ENCODE data around the gene ESAM. TPM values are rescaled to one million over a fixed set of nuclear protein-coding genes. Genes with fewer than 3 reads are reported as not detected.
"Not testable (repeated sequence)": the region's sequence is repeated elsewhere in the genome, so short reads cannot be mapped to it uniquely, and the experiment has no call there.

Gene ESAM
- total and polyA plus RNA-seq, 5 donors = 31.2 to 51.8 (median 43.6) TPM

DNA sequence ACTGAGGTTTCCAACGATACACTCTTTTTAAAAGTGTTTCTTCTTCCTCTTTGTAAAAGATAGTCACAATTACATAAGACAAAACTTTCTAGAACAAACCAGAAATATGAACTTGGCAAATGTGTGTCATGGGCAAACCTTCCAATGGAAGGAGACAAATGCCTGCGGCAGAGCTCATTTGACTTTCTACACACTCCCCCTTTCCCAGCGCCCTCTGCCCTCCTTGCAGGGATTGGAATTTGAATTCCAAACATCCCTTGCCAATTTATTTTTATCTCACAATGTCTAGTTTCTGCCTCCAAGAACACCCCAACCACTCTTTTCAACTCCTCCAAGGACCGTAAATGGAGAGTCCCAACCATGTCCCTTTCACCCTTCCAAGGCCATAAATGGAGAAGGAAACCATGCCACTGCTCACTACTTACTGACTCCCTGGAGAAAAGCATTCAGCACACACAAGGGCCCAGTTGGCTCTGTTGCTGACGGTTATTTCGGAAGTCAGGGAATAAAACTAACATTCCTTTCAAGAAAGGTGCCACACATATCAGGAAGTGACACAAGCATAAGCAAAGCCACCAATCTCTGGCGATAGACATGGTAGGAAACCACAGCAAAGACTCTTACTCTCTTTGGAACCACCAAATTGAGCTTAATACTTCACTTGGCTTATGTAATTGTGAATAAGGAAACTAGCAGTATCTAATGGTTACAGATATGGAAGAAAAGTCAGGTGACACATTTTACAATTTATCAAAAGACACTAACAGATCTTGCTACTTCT is 15.0 kb upstream of the ESAM start:
- no peak overlapping the region for H3K4me3 ChIP-seq (ENCODE audit: low read length)
- H3K4me1 ChIP-seq (ENCODE audit: control insufficient read depth, insufficient read depth, low read length) = no peaks in the 10 kb centered on the region
- peak in 1 of 2 donors; percentile 65 for ATAC-seq
- intact Hi-C loops (cut with DNase I) = no loop called here
- H3K27me3 ChIP-seq (ENCODE audit: control insufficient read depth, insufficient read depth) = no peaks in the 10 kb centered on the region
- DNase-seq = no peak
- WGBS = 82% methylated on average over 7 of the region's 7 CpGs
- no peaks in the 10 kb centered on the region for H3K9me3 ChIP-seq (ENCODE audit: control insufficient read depth, low read length)
- H3K27ac ChIP-seq (ENCODE audit: low read length) = no peak overlapping the region

DNA sequence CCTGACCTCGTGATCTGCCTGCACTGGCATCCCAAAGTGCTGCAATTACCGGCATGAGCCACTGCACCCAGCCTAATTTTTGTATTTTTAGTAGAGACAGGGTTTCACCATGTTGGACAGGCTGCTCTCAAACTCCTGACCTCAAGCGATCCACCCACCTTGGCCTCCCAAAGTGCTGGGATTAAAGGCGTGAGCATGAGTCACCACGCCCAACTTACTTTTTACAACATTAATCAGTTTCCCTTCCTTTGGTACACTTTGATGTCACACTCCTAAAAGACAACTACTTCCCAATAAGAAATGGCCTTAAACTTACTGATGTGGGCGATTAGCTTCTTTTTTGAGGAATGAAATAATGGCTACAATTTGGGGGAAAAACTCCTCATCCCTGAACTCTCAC is 8.9 kb upstream of the ESAM start:
- H3K4me3 ChIP-seq (ENCODE audit: low read length); H3K9me3 ChIP-seq (ENCODE audit: control insufficient read depth, low read length); intact Hi-C loops (cut with DNase I); H3K27ac ChIP-seq (ENCODE audit: low read length); ATAC-seq; H3K4me1 ChIP-seq (ENCODE audit: control insufficient read depth, insufficient read depth, low read length); DNase-seq; H3K27me3 ChIP-seq (ENCODE audit: control insufficient read depth, insufficient read depth): not testable (repeated sequence)
- WGBS = 95% methylated on average over 6 of the region's 6 CpGs

DNA sequence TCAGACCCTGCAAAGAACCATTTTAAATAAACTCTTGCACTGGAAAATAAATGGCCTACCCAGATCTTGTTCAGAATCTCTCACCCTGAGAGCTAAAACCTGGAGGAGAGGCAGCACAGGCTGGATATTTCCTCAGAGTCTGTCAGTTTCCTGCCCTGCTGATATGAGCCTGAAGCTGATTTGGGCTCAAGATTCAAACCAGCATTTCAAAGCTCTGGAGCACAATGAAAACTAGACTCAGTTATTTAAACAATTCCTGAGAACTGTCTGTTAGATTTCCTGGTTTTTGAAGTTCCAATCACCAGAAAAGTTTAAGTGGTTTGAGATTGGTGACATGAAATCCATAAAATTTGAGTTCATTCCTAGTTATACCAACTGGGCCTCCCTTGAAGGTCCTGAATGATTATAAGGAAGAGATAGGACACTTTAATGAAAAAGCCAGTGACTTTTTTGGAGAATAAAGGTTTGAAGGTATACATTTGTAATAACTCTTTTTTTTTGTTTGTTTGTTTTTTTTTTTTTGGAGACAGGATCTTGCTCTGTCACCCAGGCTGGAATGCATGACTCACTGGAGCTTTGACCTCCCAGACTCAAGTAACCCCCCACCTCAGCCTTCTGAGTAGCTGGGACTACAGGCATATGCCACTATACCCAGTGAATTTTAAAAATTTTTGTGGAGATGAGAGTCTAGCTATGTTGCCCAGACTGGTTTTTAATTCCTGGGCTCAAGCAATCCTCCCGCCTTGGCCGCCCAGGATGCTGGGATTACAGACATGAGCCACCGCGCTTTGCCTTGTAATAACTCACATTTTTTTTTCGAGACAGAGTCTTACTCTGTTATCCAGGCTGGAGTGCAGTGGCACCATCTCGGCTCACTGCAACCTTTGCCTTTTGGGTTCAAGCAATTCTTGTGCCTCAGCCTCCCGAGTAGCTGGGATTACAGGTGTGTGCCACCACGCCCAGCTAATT is 8.0 kb upstream of the ESAM start:
- peak in 1 of 2 donors; percentile 87 for ATAC-seq

DNA sequence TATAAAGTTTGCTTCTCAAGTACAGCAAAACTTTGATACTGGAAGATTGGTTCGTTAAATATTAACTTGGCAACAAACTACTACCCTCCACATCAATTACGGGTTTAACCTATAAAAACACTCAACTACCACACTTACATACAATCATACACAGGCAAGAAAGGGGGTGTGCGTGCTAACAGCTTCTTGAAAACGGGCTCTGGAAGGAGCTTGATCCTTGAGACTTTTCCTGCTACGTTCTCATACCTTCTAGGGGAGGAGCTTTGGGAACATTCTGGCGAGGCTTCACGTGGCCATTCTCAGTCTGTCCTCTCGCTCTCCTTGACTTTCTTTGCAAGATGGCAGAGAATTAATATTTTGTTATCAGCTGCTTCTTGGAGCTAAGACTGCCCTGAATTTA is 6.8 kb upstream of the ESAM start:
- ATAC-seq (no peak), DNase-seq (no peak)
- intact Hi-C loops (cut with DNase I) = loop anchor here in 3 of 4 donors (10.0 kb wide), 2 partner anchors 66 to 76 kb away; no protein-coding TSS in a partner anchor
- H3K4me3 ChIP-seq (ENCODE audit: low read length) = no peak overlapping the region
- no peak overlapping the region for H3K27ac ChIP-seq (ENCODE audit: low read length)
- 88% methylated on average over 8 of the region's 8 CpGs for WGBS
- no peaks in the 10 kb centered on the region for H3K27me3 ChIP-seq (ENCODE audit: control insufficient read depth, insufficient read depth)
- no peaks in the 10 kb centered on the region for H3K9me3 ChIP-seq (ENCODE audit: control insufficient read depth, low read length)
- H3K4me1 ChIP-seq (ENCODE audit: control insufficient read depth, insufficient read depth, low read length) = no peaks in the 10 kb centered on the region

More for the DNA sequence above, 8.0 kb upstream of the ESAM start:
- 96% methylated on average over 8 of the region's 8 CpGs for WGBS
- no peaks in the 10 kb centered on the region for H3K9me3 ChIP-seq (ENCODE audit: control insufficient read depth, low read length)
- DNase-seq = no peak
- no peaks in the 10 kb centered on the region for H3K27me3 ChIP-seq (ENCODE audit: control insufficient read depth, insufficient read depth)
- intact Hi-C loops (cut with DNase I) = loop anchor here in 3 of 4 donors (10.0 kb wide), 2 partner anchors 65 to 75 kb away; no protein-coding TSS in a partner anchor
- H3K4me3 ChIP-seq (ENCODE audit: low read length) = no peak overlapping the region
- H3K27ac ChIP-seq (ENCODE audit: low read length) = no peak overlapping the region
- no peaks in the 10 kb centered on the region for H3K4me1 ChIP-seq (ENCODE audit: control insufficient read depth, insufficient read depth, low read length)

DNA sequence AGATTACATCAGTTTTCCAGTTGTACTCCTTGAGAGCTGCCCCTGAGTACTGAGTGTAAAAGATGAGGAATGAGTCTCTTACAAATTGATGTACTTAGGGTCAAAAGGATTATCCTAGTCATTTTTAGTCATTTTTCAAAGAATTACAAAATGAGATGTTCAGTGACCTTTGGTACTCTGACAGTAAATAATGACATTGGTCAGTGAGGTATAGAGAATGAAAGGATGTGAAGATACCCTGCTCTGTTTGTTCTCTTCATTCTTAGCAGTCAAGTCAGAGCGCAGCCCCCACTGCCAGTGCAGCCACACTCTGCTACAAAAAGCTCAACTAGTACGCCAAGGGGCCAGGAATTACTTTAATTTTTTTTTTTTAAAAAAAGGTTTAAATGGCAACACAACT is 4.1 kb upstream of the ESAM start:
- Histone ChIP-seq H3K4me1 (ENCODE audit: control insufficient read depth, insufficient read depth, low read length) (no peaks in the 10 kb centered on the region), H3K27ac (ENCODE audit: low read length) (no peak overlapping the region), H3K4me3 (ENCODE audit: low read length) (no peak overlapping the region), H3K27me3 (ENCODE audit: control insufficient read depth, insufficient read depth) (no peaks in the 10 kb centered on the region), H3K9me3 (ENCODE audit: control insufficient read depth, low read length) (no peaks in the 10 kb centered on the region)
- no peak for ATAC-seq
- DNase-seq = no peak
- intact Hi-C loops (cut with DNase I) = loop anchor here in 3 of 4 donors (10.0 kb wide), 2 partner anchors 69 to 79 kb away; no protein-coding TSS in a partner anchor
- 95% methylated on average over 2 of the region's 2 CpGs for WGBS

DNA sequence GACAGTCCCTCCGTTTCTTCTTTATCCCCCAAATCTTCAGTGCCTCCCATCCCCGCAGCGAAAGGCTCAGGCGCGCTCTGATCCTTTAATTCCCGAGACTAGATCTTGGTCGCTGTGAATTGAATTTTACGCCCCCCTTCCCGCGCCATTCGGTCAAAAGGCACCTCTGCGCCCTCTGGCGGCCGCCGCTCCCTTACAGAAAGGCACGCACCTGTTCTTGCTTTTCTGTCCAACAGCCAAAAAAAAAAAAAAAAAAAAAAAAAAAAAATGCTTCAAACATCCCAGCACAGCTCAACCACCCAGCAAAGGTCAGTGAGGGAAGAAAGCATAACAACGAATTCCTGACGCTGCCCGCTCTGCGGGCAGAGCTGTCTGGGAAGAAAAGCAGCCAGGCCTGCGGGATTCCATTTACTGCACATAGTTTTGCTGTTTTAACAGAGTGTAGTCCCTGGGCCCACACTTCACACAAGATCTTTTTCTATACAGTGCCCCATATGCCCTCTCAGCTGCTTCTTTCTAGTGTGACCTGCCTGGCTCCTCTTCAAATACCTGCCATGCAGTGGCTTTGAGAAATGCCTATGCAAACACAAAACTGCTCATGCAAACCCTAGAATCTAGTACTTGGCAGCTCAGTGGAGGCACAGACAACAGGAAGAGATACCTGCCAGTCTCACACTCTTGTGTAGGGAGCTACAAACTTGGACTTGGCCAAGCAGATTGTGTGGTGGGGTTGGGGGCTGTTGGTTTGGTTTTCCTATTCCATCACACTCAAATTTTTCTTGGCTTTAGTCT is 1.3 kb upstream of the ESAM start:
- DNase-seq = peak; percentile 87 to 96 (median 94)
- Histone ChIP-seq H3K27ac (ENCODE audit: low read length) (peak overlapping the region; percentile 77), H3K27me3 (ENCODE audit: control insufficient read depth, insufficient read depth) (no peaks in the 10 kb centered on the region), H3K4me3 (ENCODE audit: low read length) (peak overlapping the region; percentile 60), H3K4me1 (ENCODE audit: control insufficient read depth, insufficient read depth, low read length) (peaks cover 3% of the 10 kb centered on the region), H3K9me3 (ENCODE audit: control insufficient read depth, low read length) (no peaks in the 10 kb centered on the region)
- 6% methylated on average over 21 of the region's 21 CpGs for WGBS
- peak; percentile 3 to 4 for ATAC-seq
- intact Hi-C loops (cut with DNase I) = loop anchor here in 3 of 4 donors (2.0 to 10.0 kb wide), 4 partner anchors 71 to 93 kb away; partner anchors contain the start of genes SIAE (in 2 of the 3) and SPA17 (in 2 of the 3)

DNA sequence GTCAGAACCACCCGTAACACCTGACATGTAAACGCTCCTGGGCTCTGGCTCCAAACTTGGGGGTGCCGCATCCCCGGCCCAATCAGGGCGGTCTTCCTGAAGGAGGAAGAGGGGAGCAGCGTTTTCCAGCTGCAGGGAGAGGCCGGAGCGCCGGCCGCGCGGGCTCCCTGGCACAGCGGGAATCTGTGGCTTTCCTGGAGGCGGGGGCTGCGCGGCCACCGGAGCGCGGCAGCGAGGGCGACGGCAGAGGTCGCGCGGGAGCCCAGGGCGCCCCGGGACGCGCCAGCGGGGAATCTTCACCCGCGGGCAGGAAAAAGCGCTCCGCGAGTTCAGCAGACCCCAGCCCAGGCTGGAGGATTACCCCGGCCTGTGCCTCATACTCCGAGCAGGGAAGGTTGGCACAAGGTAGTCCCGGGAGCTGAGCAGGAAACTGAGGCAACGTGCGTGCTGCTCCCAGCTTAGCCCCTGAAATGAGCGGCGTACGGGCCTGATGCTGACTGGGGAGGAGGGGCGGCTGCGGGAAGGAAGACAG is 600 bp upstream of the ESAM start:
- peak; percentile 0 to 3 for ATAC-seq
- H3K9me3 ChIP-seq (ENCODE audit: control insufficient read depth, low read length) = no peaks in the 10 kb centered on the region
- H3K27me3 ChIP-seq (ENCODE audit: control insufficient read depth, insufficient read depth) = no peaks in the 10 kb centered on the region
- peak in 2 of 3 donors; percentile 63 to 69 for DNase-seq
- intact Hi-C loops (cut with DNase I) = loop anchor here in 3 of 4 donors (2.0 to 10.0 kb wide), 4 partner anchors 72 to 92 kb away; partner anchors contain the start of genes SIAE (in 2 of the 3) and SPA17 (in 2 of the 3)
- H3K27ac ChIP-seq (ENCODE audit: low read length) = peak overlapping the region; percentile 77
- peaks cover 3% of the 10 kb centered on the region for H3K4me1 ChIP-seq (ENCODE audit: control insufficient read depth, insufficient read depth, low read length)
- under 1% methylated on average over 45 of the region's 45 CpGs for WGBS
- H3K4me3 ChIP-seq (ENCODE audit: low read length) = peak overlapping the region; percentile 60

DNA sequence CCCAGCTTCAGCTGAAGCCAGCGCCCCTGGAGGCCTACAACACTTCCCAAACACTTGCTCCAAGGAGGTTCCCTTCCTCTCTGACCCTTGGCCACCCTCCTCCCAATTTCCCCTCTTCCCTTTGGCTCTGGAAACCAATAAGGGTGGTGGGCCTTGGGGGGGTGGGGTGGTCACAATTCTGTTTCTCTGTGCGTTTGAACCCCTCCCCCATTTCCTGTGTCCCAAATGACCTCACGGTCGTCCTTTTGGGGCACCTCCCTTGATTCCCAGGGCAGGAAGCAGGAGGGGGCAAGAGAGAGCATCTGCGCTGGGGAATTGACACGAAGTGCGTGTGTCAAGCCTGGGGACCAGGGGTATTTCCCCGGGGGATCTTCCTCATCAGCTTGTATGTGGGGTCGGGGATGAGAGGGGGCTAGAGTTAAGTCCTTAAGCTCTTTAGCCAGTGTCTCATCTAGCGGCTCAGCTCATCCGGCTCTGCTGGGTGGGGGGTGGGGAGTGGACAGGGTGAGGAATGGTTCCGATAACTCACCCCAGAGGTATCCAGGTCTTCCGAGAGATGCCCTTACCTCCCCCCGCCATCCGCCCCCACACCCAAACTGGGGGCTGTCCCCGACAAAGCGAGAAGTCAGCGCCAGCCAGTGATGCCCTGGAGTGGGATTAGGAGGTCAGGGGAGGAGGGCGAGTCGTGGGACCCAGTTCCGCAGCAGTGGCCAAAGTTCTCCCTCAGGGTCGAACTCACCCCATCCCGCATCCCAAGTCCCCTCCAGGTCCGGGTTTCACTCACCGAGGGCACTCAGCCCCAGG is 587 bp downstream of the ESAM start:
- 14% methylated on average over 25 of the region's 25 CpGs for WGBS
- Histone ChIP-seq H3K27ac (ENCODE audit: low read length) (peak overlapping the region; percentile 80), H3K9me3 (ENCODE audit: control insufficient read depth, low read length) (no peaks in the 10 kb centered on the region), H3K4me3 (ENCODE audit: low read length) (peak overlapping the region; percentile 60), H3K4me1 (ENCODE audit: control insufficient read depth, insufficient read depth, low read length) (peaks cover 3% of the 10 kb centered on the region), H3K27me3 (ENCODE audit: control insufficient read depth, insufficient read depth) (no peaks in the 10 kb centered on the region)
- peak in 2 of 3 donors; percentile 48 to 60 for DNase-seq
- ATAC-seq = peak in 1 of 2 donors; percentile 37
- intact Hi-C loops (cut with DNase I) = loop anchor here in 3 of 4 donors (2.0 to 10.0 kb wide), 4 partner anchors 73 to 91 kb away; partner anchors contain the start of genes SIAE (in 2 of the 3) and SPA17 (in 2 of the 3)

DNA sequence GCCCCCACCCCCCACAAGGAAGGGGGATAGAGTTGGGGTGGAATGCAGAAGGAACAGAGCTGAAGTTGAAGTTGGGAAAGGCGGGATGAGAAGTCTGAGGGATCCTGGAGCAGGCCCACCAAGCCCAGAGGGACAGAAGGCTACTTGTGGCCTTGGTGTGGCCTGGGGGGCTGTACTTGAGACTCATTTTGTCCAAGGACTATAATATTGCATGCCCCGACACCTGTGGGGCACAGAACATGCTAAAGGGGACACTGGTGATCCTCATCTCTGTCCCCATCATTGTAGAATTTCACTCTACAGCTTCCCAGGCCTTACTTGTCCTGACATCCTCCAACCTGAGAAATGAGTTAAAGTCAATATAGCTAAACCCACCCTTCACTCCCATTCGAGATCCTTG is 1.3 kb downstream of the ESAM start:
- peaks cover 3% of the 10 kb centered on the region for H3K4me1 ChIP-seq (ENCODE audit: control insufficient read depth, insufficient read depth, low read length)
- intact Hi-C loops (cut with DNase I) = loop anchor here in 3 of 4 donors (5.0 to 10.0 kb wide), 3 partner anchors 74 to 89 kb away; partner anchors contain the start of genes SIAE (in 2 of the 3) and SPA17 (in 2 of the 3)
- H3K27me3 ChIP-seq (ENCODE audit: control insufficient read depth, insufficient read depth) = no peaks in the 10 kb centered on the region
- 59% methylated on average over 3 of the region's 3 CpGs for WGBS
- H3K9me3 ChIP-seq (ENCODE audit: control insufficient read depth, low read length) = no peaks in the 10 kb centered on the region
- ATAC-seq (no peak), DNase-seq (no peak)
- H3K27ac ChIP-seq (ENCODE audit: low read length) = peak overlapping the region; percentile 80
- H3K4me3 ChIP-seq (ENCODE audit: low read length) = peak overlapping the region; percentile 60

Data from right cardiac atrium (tissue), 5 donors.